Dedifferentiated amniotic fluid mesenchymal stem cell (primary cell): Measurements from ENCODE around the gene ATP6V1B1.
"Not testable (repeated sequence)": the region's sequence is repeated elsewhere in the genome, so short reads cannot be mapped to it uniquely, and the experiment has no call there.

Experiments used
- DNase-seq: peaks from one replicate; pipeline ENCODE4 v3.0.0-alpha.2; 2016; ENCODE audit errors: extremely low spot score

ATP6V1B1 gene

GRCh38 chr2:71006323-71006722 is 70.6 kb downstream of the ATP6V1B1 start:
- no peak for DNase-seq

DNA sequence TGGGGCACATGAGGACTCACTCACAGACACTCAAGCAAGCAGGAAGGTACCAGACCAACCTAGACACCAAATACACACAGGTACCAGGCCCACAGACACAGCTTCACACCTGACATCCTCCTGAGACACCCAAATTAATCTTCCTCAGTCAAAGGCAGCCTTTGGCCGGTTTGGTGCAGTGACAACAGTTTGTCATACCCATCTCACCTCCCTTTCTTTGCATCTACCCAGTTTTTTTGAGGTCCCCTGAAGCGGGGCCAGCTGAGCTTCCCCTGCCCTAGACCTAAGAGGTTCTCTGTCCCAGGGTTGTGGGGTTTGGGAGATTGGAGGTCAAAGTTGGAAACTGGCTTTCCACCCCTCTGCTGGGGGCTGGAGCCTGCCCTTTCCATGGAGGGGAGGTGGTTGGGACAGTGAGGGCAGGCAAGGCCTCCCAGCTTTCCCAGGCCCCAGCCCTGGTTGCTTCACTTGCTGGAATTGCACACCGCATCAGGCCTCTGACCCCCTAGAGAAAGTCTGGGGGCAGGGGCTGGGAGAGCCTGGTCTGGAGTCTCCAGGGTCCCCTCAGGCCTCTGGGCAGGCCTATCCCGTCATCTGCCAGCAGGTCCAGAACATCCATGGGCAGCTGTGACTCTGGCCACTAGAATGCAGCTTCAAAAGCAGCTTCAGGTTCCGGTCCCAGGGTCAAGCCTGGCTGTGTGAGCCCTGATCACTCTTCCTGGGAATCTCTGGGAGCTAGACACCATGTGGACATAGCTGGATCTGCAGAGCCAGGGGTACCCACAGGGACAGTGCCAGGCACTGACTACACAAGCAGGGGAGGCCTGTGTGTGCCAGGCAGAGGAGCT is 71.5 kb downstream of the ATP6V1B1 start:
- DNase-seq, result no peak

GRCh38 chr2:71008342-71008741 is 72.6 kb downstream of the ATP6V1B1 start:
- no peak for DNase-seq

- DNase-seq, result not testable (repeated sequence)
Measured at GRCh38 chr2:71011786-71012185, 76.1 kb downstream of the ATP6V1B1 start.
